ENCODE results near the gene PHOX2B.

Gene PHOX2B

DNA sequence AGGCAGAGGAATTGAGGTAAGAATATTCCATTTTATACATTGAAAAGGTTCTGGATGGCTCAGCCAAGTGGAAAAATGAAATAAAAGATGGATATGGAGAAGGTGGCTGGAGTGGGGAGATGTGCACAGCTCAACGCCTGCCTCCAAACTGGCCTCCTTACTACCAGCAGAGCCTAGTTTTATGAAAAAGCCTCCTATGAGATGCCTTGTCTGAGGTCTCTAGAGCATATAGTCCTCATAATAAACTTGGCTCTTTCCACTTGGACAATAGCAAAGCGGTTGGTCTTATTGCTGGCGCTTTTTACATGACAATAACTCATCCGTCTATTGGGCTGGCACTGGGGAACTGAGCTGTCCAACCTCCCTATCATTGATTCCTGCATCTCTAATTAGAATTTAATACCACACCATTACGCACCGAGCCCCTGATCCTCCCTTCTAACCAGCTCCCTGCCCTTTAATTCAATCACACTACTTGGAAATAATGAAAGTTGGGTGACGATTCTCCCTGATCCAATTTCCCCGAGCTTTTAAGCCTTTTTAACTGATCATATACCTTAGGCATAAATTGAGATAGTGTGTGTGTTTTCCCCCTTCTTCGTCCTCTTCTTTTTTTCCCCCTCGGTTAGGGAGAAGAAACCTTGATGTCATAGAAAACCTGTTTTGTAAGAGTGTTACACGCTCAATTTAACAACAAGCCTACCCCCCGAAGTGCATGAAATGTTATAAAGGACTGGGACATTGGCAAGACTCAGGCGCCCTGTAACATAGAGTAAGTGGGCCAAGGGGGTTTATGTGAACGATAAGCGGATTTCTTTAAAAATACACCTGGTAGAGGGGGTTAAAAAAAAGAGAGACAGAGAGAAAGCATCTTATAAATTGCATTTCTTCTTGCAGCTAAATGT is at the start of gene PHOX2B:
PHOX2B (minus strand) TSS at position 155 of the 905 bp plus-strand sequence; CDS start at position 40, 115 bp downstream.
- peak; percentile 58 to 78 for DNase-seq (ENCODE audit: low spot score in 2 of 2)
- Histone ChIP-seq H3K27me3 (ENCODE audit: low read depth) (peaks cover 56% of the 10 kb centered on the region), H3K4me3 (no peak within 1 kb of the TSS), H3K36me3 (replicated peaks) (no peaks in the 10 kb centered on the region), H3K9me3 (peaks cover 7% of the 10 kb centered on the region), H3K4me1 (peaks cover 7% of the 10 kb centered on the region)
- in situ Hi-C loops (cut with MboI; ENCODE audit: low sequenced_read_pairs) = no loop called here

GRCh38 chr4:41797260-41797659 is 48.7 kb upstream of the PHOX2B start:
- Histone ChIP-seq H3K4me1 (peaks cover 12% of the 10 kb centered on the region), H3K4me3 (no peak overlapping the region), H3K36me3 (replicated peaks) (no peaks in the 10 kb centered on the region), H3K27me3 (ENCODE audit: low read depth) (no peaks in the 10 kb centered on the region), H3K9me3 (no peaks in the 10 kb centered on the region)
- in situ Hi-C loops (cut with MboI; ENCODE audit: low sequenced_read_pairs) = no loop called here
- no peak for DNase-seq (ENCODE audit: low spot score in 2 of 2)

DNA sequence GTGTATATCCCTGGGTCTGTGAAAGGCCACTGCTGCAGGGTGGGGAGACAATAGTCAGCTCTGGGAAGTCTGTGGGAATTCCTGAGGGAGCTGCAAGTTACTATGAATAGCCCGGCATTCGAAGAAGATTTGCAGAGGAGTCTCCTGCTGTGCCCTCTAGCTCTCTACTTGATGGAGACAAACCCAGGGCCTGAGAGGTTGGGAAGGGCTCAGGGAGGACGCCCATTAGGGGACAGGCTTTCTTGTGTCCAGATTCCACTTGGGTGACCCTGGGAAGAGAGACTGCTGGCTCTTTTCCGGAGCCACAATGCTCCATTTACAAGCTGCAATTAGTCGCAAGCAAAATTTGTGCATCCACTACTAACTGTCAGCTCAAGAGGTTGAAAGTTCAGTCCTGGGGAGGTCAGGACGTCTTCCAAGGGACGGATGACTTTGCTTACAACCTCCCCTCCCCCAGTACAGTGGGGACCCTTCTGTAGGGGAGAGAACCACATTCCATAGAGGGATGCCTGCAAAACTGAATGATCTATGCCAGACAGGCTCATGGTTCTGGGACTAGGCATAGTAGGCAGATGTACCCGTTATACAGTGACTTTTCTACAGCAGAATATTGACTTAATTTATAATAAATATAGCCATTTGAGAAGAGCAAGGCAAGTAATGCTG is 48.2 kb upstream of the PHOX2B start:
- no peak overlapping the region for H3K4me3 ChIP-seq
- H3K4me1 ChIP-seq = peaks cover 12% of the 10 kb centered on the region
- H3K36me3 ChIP-seq (replicated peaks) = no peaks in the 10 kb centered on the region
- in situ Hi-C loops (cut with MboI; ENCODE audit: low sequenced_read_pairs) = no loop called here
- no peaks in the 10 kb centered on the region for H3K9me3 ChIP-seq
- no peaks in the 10 kb centered on the region for H3K27me3 ChIP-seq (ENCODE audit: low read depth)
- DNase-seq (ENCODE audit: low spot score in 2 of 2) = peak; percentile 12 to 13

DNA sequence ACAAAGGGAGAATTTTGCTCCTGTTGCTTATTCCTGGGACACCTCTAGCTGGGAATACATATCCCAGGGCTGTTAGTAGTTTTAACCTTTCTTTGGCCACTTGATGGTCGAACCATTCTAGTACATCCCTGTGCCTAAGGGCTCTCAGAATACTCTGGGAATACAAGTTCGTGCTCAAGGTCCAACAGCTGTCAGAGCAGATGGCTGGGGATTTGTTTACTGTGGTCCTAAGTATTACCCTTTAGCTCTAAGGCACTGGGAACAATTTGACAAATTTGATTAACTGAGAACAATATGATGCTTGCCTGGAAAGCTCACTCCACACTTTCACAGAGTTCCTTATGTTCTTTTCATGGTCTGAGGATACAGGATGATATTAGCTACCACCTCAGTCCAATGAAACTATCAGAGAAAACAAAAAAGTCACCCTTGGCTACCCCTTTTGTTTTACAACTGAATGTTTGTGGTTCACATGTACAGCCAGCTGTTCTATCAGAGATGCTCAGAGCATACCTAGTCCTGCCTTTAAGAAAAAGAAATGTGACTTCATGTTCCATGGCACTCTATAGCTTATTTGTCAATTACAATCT is 47.4 kb upstream of the PHOX2B start:
- Histone ChIP-seq H3K4me3 (no peak overlapping the region), H3K36me3 (replicated peaks) (no peaks in the 10 kb centered on the region), H3K9me3 (no peaks in the 10 kb centered on the region), H3K27me3 (ENCODE audit: low read depth) (no peaks in the 10 kb centered on the region), H3K4me1 (peaks cover 12% of the 10 kb centered on the region)
- no peak for DNase-seq (ENCODE audit: low spot score in 2 of 2)
- in situ Hi-C loops (cut with MboI; ENCODE audit: low sequenced_read_pairs) = no loop called here

DNA sequence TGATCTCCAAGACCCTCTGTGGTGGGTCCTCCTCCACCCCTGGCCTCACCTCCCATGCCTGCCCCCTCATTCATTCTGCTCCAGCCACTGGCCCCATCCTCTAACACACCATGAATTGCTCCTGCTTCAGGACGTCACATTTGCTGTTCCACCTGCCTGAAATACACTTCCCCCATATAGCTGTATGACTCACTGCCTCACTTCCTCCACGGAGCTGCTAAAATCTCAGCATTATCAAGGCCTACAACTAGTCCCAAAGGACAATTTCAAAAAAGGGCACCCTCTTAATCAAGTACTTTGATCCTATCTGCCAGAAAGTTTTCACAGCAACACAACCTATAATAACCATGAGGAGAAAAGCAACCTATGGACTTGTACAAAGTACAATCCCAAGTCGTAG is 43.6 kb upstream of the PHOX2B start:
- H3K27me3 ChIP-seq (ENCODE audit: low read depth) = no peaks in the 10 kb centered on the region
- H3K36me3 ChIP-seq (replicated peaks) = no peaks in the 10 kb centered on the region
- H3K4me3 ChIP-seq = no peak overlapping the region
- in situ Hi-C loops (cut with MboI; ENCODE audit: low sequenced_read_pairs) = no loop called here
- DNase-seq (ENCODE audit: low spot score in 2 of 2) = no peak
- H3K4me1 ChIP-seq = peaks cover 11% of the 10 kb centered on the region
- H3K9me3 ChIP-seq = no peaks in the 10 kb centered on the region

- no peak for DNase-seq (ENCODE audit: low spot score in 2 of 2)
- Histone ChIP-seq H3K27me3 (ENCODE audit: low read depth) (no peaks in the 10 kb centered on the region), H3K36me3 (replicated peaks) (no peaks in the 10 kb centered on the region), H3K9me3 (no peaks in the 10 kb centered on the region), H3K4me3 (no peak overlapping the region), H3K4me1 (peaks cover 5% of the 10 kb centered on the region)
- in situ Hi-C loops (cut with MboI; ENCODE audit: low sequenced_read_pairs) = no loop called here
Observed at GRCh38 chr4:41791557-41791956, 43.0 kb upstream of the PHOX2B start.

- in situ Hi-C loops (cut with MboI; ENCODE audit: low sequenced_read_pairs) = no loop called here
- no peaks in the 10 kb centered on the region for H3K27me3 ChIP-seq (ENCODE audit: low read depth)
- no peaks in the 10 kb centered on the region for H3K9me3 ChIP-seq
- H3K4me1 ChIP-seq = peaks cover 17% of the 10 kb centered on the region
- no peak for DNase-seq (ENCODE audit: low spot score in 2 of 2)
- no peak overlapping the region for H3K4me3 ChIP-seq
- no peaks in the 10 kb centered on the region for H3K36me3 ChIP-seq (replicated peaks)
Observed at GRCh38 chr4:41787931-41788330, 39.4 kb upstream of the PHOX2B start.

GRCh38 chr4:41785665-41786064 is 37.1 kb upstream of the PHOX2B start:
- H3K4me1 ChIP-seq = peaks cover 17% of the 10 kb centered on the region
- peak in 1 of 2 experiments; percentile 33 for DNase-seq (ENCODE audit: low spot score in 2 of 2)
- H3K4me3 ChIP-seq = no peak overlapping the region
- no peaks in the 10 kb centered on the region for H3K36me3 ChIP-seq (replicated peaks)
- H3K27me3 ChIP-seq (ENCODE audit: low read depth) = no peaks in the 10 kb centered on the region
- in situ Hi-C loops (cut with MboI; ENCODE audit: low sequenced_read_pairs) = no loop called here
- H3K9me3 ChIP-seq = no peaks in the 10 kb centered on the region

GRCh38 chr4:41784191-41784979 is 35.9 kb upstream of the PHOX2B start:
- H3K27me3 ChIP-seq (ENCODE audit: low read depth) = no peaks in the 10 kb centered on the region
- peaks cover 17% of the 10 kb centered on the region for H3K4me1 ChIP-seq
- in situ Hi-C loops (cut with MboI; ENCODE audit: low sequenced_read_pairs) = no loop called here
- no peaks in the 10 kb centered on the region for H3K9me3 ChIP-seq
- peak in 1 of 2 experiments; percentile 53 for DNase-seq (ENCODE audit: low spot score in 2 of 2)
- no peaks in the 10 kb centered on the region for H3K36me3 ChIP-seq (replicated peaks)
- no peak overlapping the region for H3K4me3 ChIP-seq

DNA sequence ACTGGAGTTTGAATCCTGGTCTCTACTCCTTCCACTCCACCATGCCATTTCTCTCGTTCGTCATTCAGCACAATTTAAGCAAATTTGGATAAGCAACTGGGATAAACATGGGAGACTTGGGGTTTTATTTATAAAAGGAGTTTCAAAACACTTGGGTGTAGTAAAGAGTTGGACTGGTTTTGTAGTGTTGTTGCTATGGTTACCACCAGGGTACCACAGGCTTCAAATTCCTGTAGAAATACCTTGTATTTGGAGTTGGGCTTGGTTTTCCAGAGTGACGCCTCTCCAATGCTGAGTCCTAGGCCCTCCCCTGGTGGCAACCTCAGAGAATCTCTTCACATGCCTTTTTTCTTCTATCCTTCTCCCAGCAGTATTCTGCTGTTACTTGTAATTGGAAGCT is 27.9 kb upstream of the PHOX2B start:
- no peak for DNase-seq (ENCODE audit: low spot score in 2 of 2)
- no peaks in the 10 kb centered on the region; the same call in 1 of the 2 replicates for H3K27me3 ChIP-seq (ENCODE audit: low read depth)
- in situ Hi-C loops (cut with MboI; ENCODE audit: low sequenced_read_pairs) = no loop called here
- H3K36me3 ChIP-seq (replicated peaks) = no peaks in the 10 kb centered on the region
- H3K4me3 ChIP-seq = no peak overlapping the region
- peaks cover under 1% of the 10 kb centered on the region; the same call in 1 of the 2 replicates for H3K4me1 ChIP-seq
- no peaks in the 10 kb centered on the region for H3K9me3 ChIP-seq

- no peaks in the 10 kb centered on the region for H3K36me3 ChIP-seq (replicated peaks)
- DNase-seq (ENCODE audit: low spot score in 2 of 2) = no peak
- H3K4me1 ChIP-seq = no peaks in the 10 kb centered on the region; the same call in 1 of the 2 replicates
- no peak overlapping the region for H3K4me3 ChIP-seq
- peaks cover 39% of the 10 kb centered on the region for H3K27me3 ChIP-seq (ENCODE audit: low read depth)
- in situ Hi-C loops (cut with MboI; ENCODE audit: low sequenced_read_pairs) = no loop called here
- no peaks in the 10 kb centered on the region for H3K9me3 ChIP-seq
Observed at GRCh38 chr4:41763729-41764128, 15.2 kb upstream of the PHOX2B start.

GRCh38 chr4:41758884-41759283 is 10.4 kb upstream of the PHOX2B start:
- Histone ChIP-seq H3K4me3 (no peak overlapping the region), H3K36me3 (replicated peaks) (no peaks in the 10 kb centered on the region), H3K27me3 (ENCODE audit: low read depth) (peaks cover 36% of the 10 kb centered on the region), H3K4me1 (no peaks in the 10 kb centered on the region; the same call in 1 of the 2 replicates), H3K9me3 (no peaks in the 10 kb centered on the region)
- peak in 1 of 2 experiments; percentile 56 for DNase-seq (ENCODE audit: low spot score in 2 of 2)
- in situ Hi-C loops (cut with MboI; ENCODE audit: low sequenced_read_pairs) = no loop called here

GRCh38 chr4:41757521-41758156 is 9.1 kb upstream of the PHOX2B start:
- H3K27me3 ChIP-seq (ENCODE audit: low read depth) = peaks cover 34% of the 10 kb centered on the region
- in situ Hi-C loops (cut with MboI; ENCODE audit: low sequenced_read_pairs) = no loop called here
- H3K4me1 ChIP-seq = no peaks in the 10 kb centered on the region; the same call in 1 of the 2 replicates
- H3K9me3 ChIP-seq = no peaks in the 10 kb centered on the region
- no peak overlapping the region for H3K4me3 ChIP-seq
- no peaks in the 10 kb centered on the region for H3K36me3 ChIP-seq (replicated peaks)
- DNase-seq (ENCODE audit: low spot score in 2 of 2) = no peak
